ENCODE results near the gene FANCC.

The FANCC gene

DNA sequence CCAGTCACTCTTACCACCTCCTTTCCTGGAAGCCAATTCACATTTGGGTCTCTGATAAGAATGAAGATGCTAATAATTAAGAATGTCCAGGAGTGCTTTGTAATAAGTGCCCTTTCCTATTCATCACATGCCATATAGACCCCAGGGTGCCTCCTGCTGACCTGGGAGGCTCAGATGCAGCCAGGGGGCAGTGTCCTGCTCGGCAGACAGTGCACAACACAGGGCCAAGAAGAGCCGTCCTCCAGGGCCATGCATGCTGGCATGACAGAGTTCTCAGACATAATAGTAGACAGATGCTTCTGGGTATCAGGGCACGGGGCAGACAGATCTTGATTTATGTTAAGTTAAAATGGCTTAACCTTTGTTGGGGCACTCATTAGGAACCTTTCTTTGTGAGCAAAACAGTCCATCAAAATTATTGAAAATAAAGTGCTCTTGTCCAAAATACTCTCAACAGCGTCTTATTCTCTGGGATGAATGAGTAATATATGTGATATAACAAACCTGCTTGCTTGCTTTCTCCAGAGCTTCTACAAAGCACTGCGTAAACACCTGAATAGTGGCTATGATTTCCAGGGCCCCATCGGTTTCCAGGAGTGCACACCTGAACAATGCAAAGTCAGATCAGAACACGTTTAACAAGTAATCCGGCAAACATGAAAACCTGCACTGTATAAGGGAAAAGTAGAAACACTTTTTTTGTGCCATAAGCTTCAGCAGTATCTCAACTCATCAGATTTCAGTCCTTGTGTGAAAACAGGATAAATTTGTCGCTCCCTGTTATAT is 192.7 kb downstream of the FANCC start:
- DNase-seq (ENCODE audit: low spot score in 2 of 2) (no peak), ATAC-seq (ENCODE audit: low read depth) (no peak)
- no peaks in the 10 kb centered on the region for H3K9me3 Mint-ChIP-seq
- peaks cover 3% of the 10 kb centered on the region for H3K36me3 Mint-ChIP-seq
- no peak overlapping the region for H3K27ac Mint-ChIP-seq
- no peak overlapping the region for H3K4me3 Mint-ChIP-seq
- no peaks in the 10 kb centered on the region for H3K27me3 Mint-ChIP-seq
- no peaks in the 10 kb centered on the region for H3K4me1 Mint-ChIP-seq

DNA sequence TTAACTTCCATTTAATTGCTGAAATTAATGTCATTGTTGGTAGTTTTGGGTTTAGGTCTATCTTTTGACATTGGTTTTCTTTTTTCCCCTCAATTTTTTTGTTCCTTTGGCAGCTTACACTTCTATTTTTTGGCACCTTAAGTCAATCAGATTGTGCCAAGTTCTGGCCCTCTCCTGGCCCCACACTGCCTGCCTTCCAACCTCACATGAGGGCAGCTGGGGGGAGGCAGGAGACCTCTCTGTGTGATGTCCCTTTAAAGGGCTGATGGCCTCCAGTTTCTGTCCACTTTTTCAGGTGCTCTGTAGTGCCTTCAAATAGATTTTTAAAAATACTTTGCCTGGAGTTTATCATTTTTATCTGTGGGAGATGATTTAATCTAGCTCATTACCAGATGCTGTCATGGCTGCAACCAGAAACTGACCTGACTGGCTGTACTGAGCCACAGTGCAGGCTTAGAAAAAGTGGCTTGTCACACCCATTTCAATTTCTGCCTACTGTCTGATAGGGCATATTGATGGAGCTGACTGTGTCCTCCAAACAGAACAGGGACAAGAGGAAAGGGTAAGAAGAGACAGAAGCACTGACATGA is 196.6 kb downstream of the FANCC start:
- no peak for ATAC-seq (ENCODE audit: low read depth)
- Mint-ChIP-seq H3K36me3 (peaks cover 3% of the 10 kb centered on the region), H3K4me3 (no peak overlapping the region), H3K27me3 (no peaks in the 10 kb centered on the region), H3K9me3 (no peaks in the 10 kb centered on the region), H3K27ac (no peak overlapping the region), H3K4me1 (no peaks in the 10 kb centered on the region)
- DNase-seq (ENCODE audit: low spot score in 2 of 2): no peak

GRCh38 chr9:95118596-95118995 is 198.9 kb downstream of the FANCC start:
- H3K9me3 Mint-ChIP-seq: no peaks in the 10 kb centered on the region
- H3K4me1 Mint-ChIP-seq: no peaks in the 10 kb centered on the region
- DNase-seq (ENCODE audit: low spot score in 2 of 2) (no peak), ATAC-seq (ENCODE audit: low read depth) (no peak)
- H3K27ac Mint-ChIP-seq: no peak overlapping the region
- no peaks in the 10 kb centered on the region for H3K27me3 Mint-ChIP-seq
- peaks cover 2% of the 10 kb centered on the region for H3K36me3 Mint-ChIP-seq
- no peak overlapping the region for H3K4me3 Mint-ChIP-seq

GRCh38 chr9:95116808-95117204 is 200.7 kb downstream of the FANCC start:
- DNase-seq (ENCODE audit: low spot score in 2 of 2): no peak
- no peak overlapping the region for H3K27ac Mint-ChIP-seq
- H3K27me3 Mint-ChIP-seq: no peaks in the 10 kb centered on the region
- H3K4me1 Mint-ChIP-seq: no peaks in the 10 kb centered on the region
- H3K36me3 Mint-ChIP-seq: peaks cover 4% of the 10 kb centered on the region
- no peak for ATAC-seq (ENCODE audit: low read depth)
- no peak overlapping the region for H3K4me3 Mint-ChIP-seq
- H3K9me3 Mint-ChIP-seq: no peaks in the 10 kb centered on the region

DNA sequence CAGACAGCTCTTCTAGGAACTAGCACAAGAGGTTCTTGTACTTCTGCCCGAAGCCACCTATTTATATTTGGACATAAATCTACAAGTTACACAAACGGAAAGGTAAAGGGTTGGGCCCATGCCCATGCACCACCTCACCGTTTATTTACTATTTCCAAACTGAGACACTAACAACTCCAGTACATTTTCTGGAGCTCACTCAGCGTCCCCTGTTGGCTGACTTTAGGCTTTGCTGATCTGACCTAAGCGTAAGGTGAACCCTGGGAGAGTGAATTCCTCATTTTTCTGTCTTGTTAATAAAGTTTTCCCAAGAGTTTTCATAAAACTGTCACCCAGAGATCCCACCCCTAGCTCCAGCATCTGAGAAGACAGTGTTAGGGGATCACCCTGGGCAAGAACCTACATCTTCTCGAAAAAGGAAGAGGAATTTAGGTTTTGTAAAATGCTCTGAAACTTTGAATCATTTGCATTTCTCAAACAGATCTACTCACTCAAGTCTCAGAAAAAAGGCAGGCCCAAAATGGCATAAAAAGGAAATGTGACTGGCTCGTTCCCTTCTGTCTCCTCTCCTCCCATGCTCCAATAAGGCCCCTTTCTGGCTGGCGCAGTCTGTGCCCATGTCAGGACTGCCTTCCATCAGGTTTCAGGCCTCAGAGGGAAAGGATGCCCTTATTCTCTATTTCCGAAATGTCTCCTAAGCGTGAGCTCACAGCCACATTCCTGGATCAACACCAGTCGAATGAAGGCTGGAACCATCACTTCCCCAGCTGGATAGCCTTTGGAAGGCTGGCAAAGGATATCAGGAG is 201.3 kb downstream of the FANCC start:
- Mint-ChIP-seq H3K9me3 (no peaks in the 10 kb centered on the region), H3K36me3 (peaks cover 4% of the 10 kb centered on the region), H3K4me3 (no peak overlapping the region), H3K27me3 (no peaks in the 10 kb centered on the region), H3K27ac (no peak overlapping the region), H3K4me1 (no peaks in the 10 kb centered on the region)
- DNase-seq (ENCODE audit: low spot score in 2 of 2): no peak
- no peak for ATAC-seq (ENCODE audit: low read depth)

DNA sequence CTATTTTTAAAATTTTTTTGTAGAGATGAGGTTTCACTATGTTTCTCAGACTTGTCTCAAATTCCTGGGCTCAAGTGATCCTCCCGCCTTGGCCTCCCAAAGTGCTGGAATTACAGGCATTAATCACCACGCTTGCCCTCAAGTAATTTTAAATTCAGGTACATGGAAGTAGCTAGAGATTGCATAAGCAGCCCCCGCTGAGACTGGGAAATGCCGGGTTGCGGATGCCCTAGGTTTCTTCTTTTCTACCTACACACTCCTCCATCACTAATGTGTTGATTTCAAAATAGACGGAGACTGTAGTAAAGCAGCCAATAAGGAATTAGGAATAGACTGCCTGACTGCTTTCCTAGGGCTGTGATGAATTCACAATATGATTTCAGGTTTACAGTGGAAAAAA is 202.4 kb downstream of the FANCC start:
- DNase-seq (ENCODE audit: low spot score in 2 of 2) (no peak), ATAC-seq (ENCODE audit: low read depth) (no peak)
- H3K27ac Mint-ChIP-seq: no peak overlapping the region
- H3K4me1 Mint-ChIP-seq: no peaks in the 10 kb centered on the region
- H3K36me3 Mint-ChIP-seq: peaks cover 4% of the 10 kb centered on the region
- H3K27me3 Mint-ChIP-seq: no peaks in the 10 kb centered on the region
- no peak overlapping the region for H3K4me3 Mint-ChIP-seq
- H3K9me3 Mint-ChIP-seq: no peaks in the 10 kb centered on the region

- DNase-seq (ENCODE audit: low spot score in 2 of 2): no peak
- ATAC-seq (ENCODE audit: low read depth): no peak
- no peaks in the 10 kb centered on the region for H3K9me3 Mint-ChIP-seq
- H3K27ac Mint-ChIP-seq: no peak overlapping the region
- H3K4me3 Mint-ChIP-seq: no peak overlapping the region
- no peaks in the 10 kb centered on the region for H3K4me1 Mint-ChIP-seq
- H3K27me3 Mint-ChIP-seq: no peaks in the 10 kb centered on the region
- H3K36me3 Mint-ChIP-seq: peaks cover 8% of the 10 kb centered on the region
Observed at GRCh38 chr9:95112436-95113280, 204.9 kb downstream of the FANCC start.

GRCh38 chr9:95111716-95112115 is 205.8 kb downstream of the FANCC start:
- H3K27ac Mint-ChIP-seq: no peak overlapping the region
- H3K9me3 Mint-ChIP-seq: no peaks in the 10 kb centered on the region
- no peak overlapping the region for H3K4me3 Mint-ChIP-seq
- peaks cover 12% of the 10 kb centered on the region for H3K36me3 Mint-ChIP-seq
- no peak for ATAC-seq (ENCODE audit: low read depth)
- H3K4me1 Mint-ChIP-seq: no peaks in the 10 kb centered on the region
- no peaks in the 10 kb centered on the region for H3K27me3 Mint-ChIP-seq
- no peak for DNase-seq (ENCODE audit: low spot score in 2 of 2)

DNA sequence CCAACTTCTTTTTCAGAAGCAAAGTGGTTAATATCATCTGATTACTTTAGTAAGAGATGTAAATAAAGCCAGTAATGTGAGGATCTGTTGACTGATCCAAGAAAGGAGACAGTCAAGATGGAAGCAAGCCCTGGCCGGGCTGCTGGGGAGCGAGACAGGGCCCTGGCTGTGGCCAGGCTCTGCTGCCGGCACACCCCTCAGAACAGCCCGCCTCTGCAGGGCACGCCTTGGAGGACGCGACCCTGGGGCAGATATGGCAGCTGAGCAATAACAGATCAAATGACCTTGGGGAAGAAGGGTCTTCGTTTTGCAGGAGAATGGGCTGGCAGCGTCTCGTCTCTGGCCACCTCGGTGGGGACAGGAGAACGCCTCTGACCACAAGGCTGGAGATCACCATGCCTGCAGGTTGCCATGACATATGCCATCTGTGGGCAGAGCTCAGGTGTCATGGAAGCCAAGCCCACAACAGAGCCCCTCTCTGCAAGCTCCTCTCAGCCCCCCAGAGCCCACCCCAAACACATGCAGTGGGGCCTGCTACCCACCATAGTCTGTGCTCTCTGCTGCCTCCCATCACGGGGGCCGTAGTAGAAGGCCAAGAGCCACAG is 206.5 kb downstream of the FANCC start:
- Mint-ChIP-seq H3K27ac (no peak overlapping the region), H3K4me3 (no peak overlapping the region), H3K36me3 (peaks cover 13% of the 10 kb centered on the region), H3K27me3 (no peaks in the 10 kb centered on the region), H3K4me1 (no peaks in the 10 kb centered on the region), H3K9me3 (no peaks in the 10 kb centered on the region)
- ATAC-seq (ENCODE audit: low read depth): no peak
- no peak for DNase-seq (ENCODE audit: low spot score in 2 of 2)

- DNase-seq (ENCODE audit: low spot score in 2 of 2): no peak
- Mint-ChIP-seq H3K4me3 (no peak overlapping the region), H3K4me1 (no peaks in the 10 kb centered on the region), H3K9me3 (no peaks in the 10 kb centered on the region), H3K27ac (no peak overlapping the region), H3K27me3 (no peaks in the 10 kb centered on the region), H3K36me3 (peaks cover 14% of the 10 kb centered on the region)
- no peak for ATAC-seq (ENCODE audit: low read depth)
Observed at GRCh38 chr9:95109456-95109855, 208.1 kb downstream of the FANCC start.

DNA sequence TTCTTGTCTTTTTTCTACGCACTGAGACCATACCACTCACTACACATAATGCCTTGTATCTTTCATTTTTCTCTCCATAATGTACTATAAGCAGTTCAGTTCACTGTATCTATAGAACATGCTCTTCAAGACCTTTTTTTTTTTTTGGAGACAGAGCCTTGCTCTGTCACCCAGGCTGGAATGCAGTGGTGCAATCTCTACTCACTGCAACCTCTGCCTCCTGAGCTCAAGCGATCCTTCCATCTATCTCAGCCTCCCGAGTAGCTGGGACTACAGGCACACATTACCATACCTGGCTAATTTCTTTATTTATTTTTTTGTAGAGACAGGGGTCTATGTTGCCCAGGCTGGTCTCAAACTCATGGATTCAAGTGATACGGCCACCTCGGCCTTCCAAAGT is 208.7 kb downstream of the FANCC start:
- Mint-ChIP-seq H3K4me3 (no peak overlapping the region), H3K27me3 (no peaks in the 10 kb centered on the region), H3K4me1 (no peaks in the 10 kb centered on the region), H3K9me3 (no peaks in the 10 kb centered on the region), H3K27ac (no peak overlapping the region), H3K36me3 (peaks cover 13% of the 10 kb centered on the region)
- DNase-seq (ENCODE audit: low spot score in 2 of 2) (no peak), ATAC-seq (ENCODE audit: low read depth) (no peak)

DNA sequence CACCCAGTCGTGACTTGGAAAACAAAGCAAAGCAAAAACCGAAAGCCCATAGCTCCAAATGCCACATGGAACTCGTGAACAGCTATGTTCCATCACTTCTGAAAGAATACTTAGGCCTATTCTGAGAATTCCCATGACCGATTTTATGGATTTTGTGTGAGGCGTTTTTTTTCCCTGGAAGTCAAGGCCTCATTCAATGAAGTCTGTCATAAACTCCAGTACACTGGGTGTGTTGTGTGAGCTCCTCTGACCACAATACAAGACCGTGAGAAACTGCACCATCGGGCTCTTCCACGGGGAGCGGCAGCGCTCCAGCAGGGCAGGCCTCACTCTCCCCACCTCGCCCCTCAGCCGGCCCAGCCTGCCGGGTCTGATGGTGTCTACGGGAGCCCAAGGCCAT is 209.5 kb downstream of the FANCC start:
- H3K36me3 Mint-ChIP-seq: peaks cover 15% of the 10 kb centered on the region
- no peaks in the 10 kb centered on the region for H3K27me3 Mint-ChIP-seq
- no peaks in the 10 kb centered on the region for H3K9me3 Mint-ChIP-seq
- no peak overlapping the region for H3K27ac Mint-ChIP-seq
- no peak overlapping the region for H3K4me3 Mint-ChIP-seq
- no peaks in the 10 kb centered on the region for H3K4me1 Mint-ChIP-seq
- DNase-seq (ENCODE audit: low spot score in 2 of 2) (no peak), ATAC-seq (ENCODE audit: low read depth) (no peak)

- Mint-ChIP-seq H3K27me3 (no peaks in the 10 kb centered on the region), H3K4me1 (no peaks in the 10 kb centered on the region), H3K4me3 (no peak overlapping the region), H3K36me3 (peaks cover 13% of the 10 kb centered on the region), H3K9me3 (no peaks in the 10 kb centered on the region), H3K27ac (no peak overlapping the region)
- no peak for ATAC-seq (ENCODE audit: low read depth)
- DNase-seq (ENCODE audit: low spot score in 2 of 2): no peak
Observed at GRCh38 chr9:95107001-95107749, 210.3 kb downstream of the FANCC start.
